Colonic mucosa (tissue), 4 donors: Measurements from ENCODE around the gene FBN1. TPM values are rescaled to one million over a fixed set of nuclear protein-coding genes. Genes with fewer than 3 reads are reported as not detected.

ENCODE experiments used
- DNase-seq: peaks from one replicate; pipeline ENCODE4 v3.0.0-alpha.2; 2020
- H3K27ac ChIP-seq: fragments of 200-600 bp; one replicate; pipeline ENCODE4 v1.8.0; 2021
- H3K27me3 ChIP-seq: fragments of 200-600 bp; one replicate; pipeline ENCODE4 v1.8.0; 2021
- H3K36me3 ChIP-seq: fragments of 200-600 bp; one replicate; pipeline ENCODE4 v1.8.0; 2021
- H3K4me1 ChIP-seq: fragments of 200-600 bp; one replicate; pipeline ENCODE4 v1.8.0; 2021; ENCODE audit warnings: mild to moderate bottlenecking
- H3K4me3 ChIP-seq: fragments of 200-600 bp; one replicate; pipeline ENCODE4 v1.8.0; 2021
- H3K9ac ChIP-seq, 2 donors: one replicate each; pipeline ENCODE4 v1.7.0; 2013; ENCODE audit warnings: control low read depth in 2 of 2, low read depth in 2 of 2, low read length in 2 of 2
- H3K9me3 ChIP-seq: fragments of 200-600 bp; one replicate; pipeline ENCODE4 v1.8.0; 2021
- CTCF ChIP-seq: fragments of 200-600 bp; IDR thresholded peaks from one replicate; pipeline ENCODE4 v1.8.0; 2022; ENCODE audit warnings: antibody characterized with exemption, mild to moderate bottlenecking
- intact Hi-C: fragments of 100-400 bp; cut with DNase I; formaldehyde crosslinking; loops from one replicate; pipeline ENCODE4 v1.14.1; 2022
- total RNA-seq, 2 donors: library from RNA; stranded (reverse); fragmentation: NEBNext Ultra II Directional in 1 of 2; extraction: Animal tissue kit (Norgen Biotek cat#: 25700) in 1 of 2; gene quantifications; one replicate each; pipeline ENCODE4 v1.2.1, GENCODE V29; 2021
- donor health status: healthy.
- donor health status: DM: no; HTN: no; CAD: no.
- donor health status: DM: no; HTN: no; CAD: no.

Gene FBN1
- total RNA-seq, 2 donors from 2014 or later = 6.6 to 19.5 TPM

- Histone ChIP-seq H3K9ac (no peak overlapping the region), H3K4me3 (no peak overlapping the region), H3K36me3 (no peaks in the 10 kb centered on the region), H3K9me3 (no peaks in the 10 kb centered on the region), H3K27ac (no peak overlapping the region), H3K27me3 (no peaks in the 10 kb centered on the region), H3K4me1 (no peaks in the 10 kb centered on the region)
- intact Hi-C loops = no loop called here
- TF ChIP-seq CTCF = no peak
- DNase-seq = no peak
These were observed 66.5 kb downstream of the FBN1 start for GRCh38 chr15:48578965-48579364.

- intact Hi-C loops = no loop called here
- no peak overlapping the region for H3K27ac ChIP-seq
- no peak overlapping the region for H3K9ac ChIP-seq
- no peak overlapping the region for H3K4me3 ChIP-seq
- no peaks in the 10 kb centered on the region for H3K4me1 ChIP-seq
- DNase-seq = no peak
- H3K36me3 ChIP-seq = no peaks in the 10 kb centered on the region
- no peaks in the 10 kb centered on the region for H3K9me3 ChIP-seq
- TF ChIP-seq CTCF = no peak
- no peaks in the 10 kb centered on the region for H3K27me3 ChIP-seq
These were observed 68.0 kb downstream of the FBN1 start for GRCh38 chr15:48577469-48577868.

GRCh38 chr15:48574187-48574586 is 71.3 kb downstream of the FBN1 start:
- Histone ChIP-seq H3K27ac (no peak overlapping the region), H3K4me1 (no peaks in the 10 kb centered on the region), H3K36me3 (no peaks in the 10 kb centered on the region), H3K27me3 (no peaks in the 10 kb centered on the region), H3K9me3 (no peaks in the 10 kb centered on the region), H3K4me3 (no peak overlapping the region), H3K9ac (no peak overlapping the region)
- intact Hi-C loops = no loop called here
- no peak for TF ChIP-seq CTCF
- no peak for DNase-seq

GRCh38 chr15:48573780-48574179 is 71.7 kb downstream of the FBN1 start:
- Histone ChIP-seq H3K9ac (no peak overlapping the region), H3K9me3 (no peaks in the 10 kb centered on the region), H3K4me3 (no peak overlapping the region), H3K36me3 (no peaks in the 10 kb centered on the region), H3K4me1 (no peaks in the 10 kb centered on the region), H3K27ac (no peak overlapping the region), H3K27me3 (no peaks in the 10 kb centered on the region)
- TF ChIP-seq CTCF = no peak
- no peak for DNase-seq
- intact Hi-C loops = no loop called here

- no peak for DNase-seq
- H3K4me3 ChIP-seq = no peak overlapping the region
- no peaks in the 10 kb centered on the region for H3K36me3 ChIP-seq
- H3K4me1 ChIP-seq = no peaks in the 10 kb centered on the region
- no peak overlapping the region for H3K9ac ChIP-seq
- H3K27ac ChIP-seq = no peak overlapping the region
- no peak for TF ChIP-seq CTCF
- no peaks in the 10 kb centered on the region for H3K9me3 ChIP-seq
- H3K27me3 ChIP-seq = no peaks in the 10 kb centered on the region
- intact Hi-C loops = no loop called here
These were observed 72.7 kb downstream of the FBN1 start for GRCh38 chr15:48572823-48573222.

GRCh38 chr15:48571510-48571909 is 74.0 kb downstream of the FBN1 start:
- no peaks in the 10 kb centered on the region for H3K36me3 ChIP-seq
- intact Hi-C loops = no loop called here

More at GRCh38 chr15:48571510-48571909, 74.0 kb downstream of the FBN1 start:
- no peaks in the 10 kb centered on the region for H3K27me3 ChIP-seq
- no peak overlapping the region for H3K27ac ChIP-seq
- TF ChIP-seq CTCF = no peak
- H3K4me3 ChIP-seq = no peak overlapping the region
- no peak overlapping the region for H3K9ac ChIP-seq
- no peaks in the 10 kb centered on the region for H3K9me3 ChIP-seq
- no peak for DNase-seq
- no peaks in the 10 kb centered on the region for H3K4me1 ChIP-seq
